NCI-H1436 (cell line): ENCODE results near the gene APC2.
A peak's percentile ranks its signal among the peaks of the same experiment; 100 is the strongest.

Experiments used
- DNase-seq: peaks from one replicate; lab custom pipeline; 2025; lab: John Stamatoyannopoulos, UW

Gene APC2

GRCh38 chr19:1446713-1447481 lies 3.0 kb upstream of the APC2 start:
- peak; percentile 14 for DNase-seq

- no peak for DNase-seq
Measured at GRCh38 chr19:1447504-1447903, 2.4 kb upstream of the APC2 start.

- no peak for DNase-seq
Measured at GRCh38 chr19:1447944-1448343, 2.0 kb upstream of the APC2 start.

GRCh38 chr19:1450735-1451731 lies 1.1 kb downstream of the APC2 start:
- no peak for DNase-seq

GRCh38 chr19:1451916-1452801 lies 2.2 kb downstream of the APC2 start:
- DNase-seq: no peak

- DNase-seq: no peak
Measured at GRCh38 chr19:1452802-1453524, 3.0 kb downstream of the APC2 start.

GRCh38 chr19:1453525-1454364 lies 3.8 kb downstream of the APC2 start:
- DNase-seq: no peak

- no peak for DNase-seq
Measured at GRCh38 chr19:1455002-1455335, 5.0 kb downstream of the APC2 start.

GRCh38 chr19:1455336-1456120 lies 5.6 kb downstream of the APC2 start:
- DNase-seq: peak; percentile 48

GRCh38 chr19:1456121-1456900 lies 6.4 kb downstream of the APC2 start:
- DNase-seq: no peak

GRCh38 chr19:1457031-1457739 lies 7.3 kb downstream of the APC2 start:
- DNase-seq: no peak

GRCh38 chr19:1457892-1458291 lies 8.0 kb downstream of the APC2 start:
- DNase-seq: no peak

GRCh38 chr19:1459479-1459878 lies 9.6 kb downstream of the APC2 start:
- DNase-seq: no peak

GRCh38 chr19:1460033-1460995 lies 10.4 kb downstream of the APC2 start:
- DNase-seq: no peak

GRCh38 chr19:1461862-1462261 lies 11.9 kb downstream of the APC2 start:
- DNase-seq: no peak

GRCh38 chr19:1465191-1466016 lies 15.5 kb downstream of the APC2 start:
- no peak for DNase-seq
